Spleen (tissue), 7 donors: ENCODE measurements around the gene ACOXL.

Source experiments
- CTCF ChIP-seq, 11 experiments: fragments of 200-600 bp in 7 of 11; fragments of 450-650 bp in 4 of 11; sonication (generic) in 4 of 11; IDR thresholded peaks in 8 of 11; conservative IDR thresholded peaks in 3 of 11; 1 replicate in 7 of 11; 2 replicates in 4 of 11; pipeline versions ENCODE4 v1.4.0 to v1.8.0; 2016 to 2021; ENCODE audit warnings: antibody characterized with exemption in 11 of 11, inconsistent platforms in 4 of 11, mild to moderate bottlenecking in 1 of 11
- POLR2A ChIP-seq, 3 donors: fragments of 450-650 bp; IDR thresholded peaks; one replicate each; pipeline ENCODE4 v1.5.1; 2017; ENCODE audit warnings: antibody characterized with exemption in 3 of 3, mild to moderate bottlenecking in 1 of 3
- POLR2AphosphoS5 ChIP-seq, 3 donors: sonication (generic); formaldehyde crosslinking; IDR thresholded peaks; one replicate each; pipeline ENCODE4 v1.5.1; 2017; ENCODE audit warnings: antibody characterized with exemption in 3 of 3
- donor health status: DM: no; HTN: no; CAD: no; lungs with moderate emphysema.
- donor health status: DM: no; HTN: no; CAD: no.
- donor health status: DM: no; HTN: no; CAD: no.

GRCh38 chr2:111121828-111122630 lies 389.7 kb downstream of the ACOXL start:
- TF ChIP-seq CTCF (IDR thresholded peaks at IDR 0.05 in 8 of 11, conservative IDR thresholded peaks at IDR 0.05 in 3 of 11) (no peak), POLR2A (IDR thresholded peaks at IDR 0.05) (peak in 2 of 3 donors; percentile 61 to 81), POLR2AphosphoS5 (IDR thresholded peaks at IDR 0.05) (peak; percentile 87 to 91 (median 90))
